ENCODE results near the gene FAHD1.

FAHD1 gene

GRCh38 chr16:1818204-1818872 lies 8.7 kb upstream of the FAHD1 start:
- DNase-seq: no peak

- no peak for DNase-seq
These were observed 8.0 kb upstream of the FAHD1 start for GRCh38 chr16:1818873-1819525.

- DNase-seq: no peak
These were observed 7.4 kb upstream of the FAHD1 start for GRCh38 chr16:1819611-1820010.

- DNase-seq: no peak
These were observed 6.7 kb upstream of the FAHD1 start for GRCh38 chr16:1820096-1820945.

GRCh38 chr16:1820946-1821290 lies 6.1 kb upstream of the FAHD1 start:
- no peak for DNase-seq

- no peak for DNase-seq
These were observed 5.0 kb upstream of the FAHD1 start for GRCh38 chr16:1821861-1822611.

- DNase-seq: no peak
These were observed 4.2 kb upstream of the FAHD1 start for GRCh38 chr16:1822801-1823200.

- DNase-seq: no peak
These were observed 3.2 kb upstream of the FAHD1 start for GRCh38 chr16:1823821-1824220.

GRCh38 chr16:1825381-1825863 lies 1.6 kb upstream of the FAHD1 start:
- no peak for DNase-seq

- peak; percentile 90 for DNase-seq
These were observed 929 bp upstream of the FAHD1 start for GRCh38 chr16:1825864-1826690.

- no peak for DNase-seq
These were observed 1.8 kb downstream of the FAHD1 start for GRCh38 chr16:1828645-1829410.

GRCh38 chr16:1830213-1830612 lies 3.2 kb downstream of the FAHD1 start:
- no peak for DNase-seq

GRCh38 chr16:1831186-1832075 lies 4.4 kb downstream of the FAHD1 start:
- DNase-seq: no peak

- DNase-seq: no peak
These were observed 5.9 kb downstream of the FAHD1 start for GRCh38 chr16:1832838-1833454.

GRCh38 chr16:1834096-1834495 lies 7.1 kb downstream of the FAHD1 start:
- DNase-seq: no peak

- no peak for DNase-seq
These were observed 12.5 kb downstream of the FAHD1 start for GRCh38 chr16:1839554-1839953.

GRCh38 chr16:1845985-1846384 lies 19.0 kb downstream of the FAHD1 start:
- DNase-seq: no peak

GRCh38 chr16:1846416-1846815 lies 19.4 kb downstream of the FAHD1 start:
- DNase-seq: no peak

- no peak for DNase-seq
These were observed 24.0 kb downstream of the FAHD1 start for GRCh38 chr16:1850981-1851380.

GRCh38 chr16:1851793-1852192 lies 24.8 kb downstream of the FAHD1 start:
- DNase-seq: no peak

Measured in activated effector memory CD4-positive, alpha-beta T cell treated with anti-CD3 and anti-CD28 coated beads, Interleukin-2, amount 50 U/mL, for 16 hours (primary cell).